Astrocyte (in vitro differentiated cells and primary cell): ENCODE measurements around the gene FTO. TPM values are rescaled to one million over a fixed set of nuclear protein-coding genes. Genes with fewer than 3 reads are reported as not detected.

Experiments
- DNase-seq: peaks from one replicate; pipeline ENCODE4 v3.0.0-alpha.2; 2010; ENCODE audit warnings: low read depth
- FAIRE-seq: peaks from 2 replicates; lab custom pipeline; 2011; peaks lifted over from hg19 to GRCh38; lab: Jason Lieb, UNC
- H2AFZ ChIP-seq: 2 replicates; pipeline ENCODE4 v1.6.0; 2012; ENCODE audit warnings: low read depth, low read length, inconsistent platforms
- H3K27ac ChIP-seq: 2 replicates; pipeline ENCODE4 v1.5.1; 2011; ENCODE audit warnings: low read depth, low read length, inconsistent platforms
- H3K27me3 ChIP-seq: 2 replicates; pipeline ENCODE4 v1.6.0; 2011; ENCODE audit warnings: low read length, inconsistent platforms; ENCODE audit not compliant: insufficient read depth
- H3K36me3 ChIP-seq: 2 replicates; pipeline ENCODE4 v1.5.1; 2011; ENCODE audit warnings: low read length, inconsistent platforms; ENCODE audit not compliant: insufficient read depth
- H3K4me1 ChIP-seq: 2 replicates; pipeline ENCODE4 v1.5.1; 2011; ENCODE audit warnings: low read length, inconsistent platforms; ENCODE audit not compliant: insufficient read depth
- H3K4me2 ChIP-seq: 2 replicates; pipeline ENCODE4 v1.6.0; 2012; ENCODE audit warnings: low read length, inconsistent platforms
- H3K4me3 ChIP-seq: 2 replicates; pipeline ENCODE4 v1.5.1; 2011; ENCODE audit warnings: low read depth, mild to moderate bottlenecking, low read length, inconsistent platforms; ENCODE audit not compliant: insufficient read depth
- H3K79me2 ChIP-seq: 2 replicates; pipeline ENCODE4 v1.6.0; 2012; ENCODE audit warnings: mild to moderate bottlenecking, low read length, inconsistent platforms; ENCODE audit not compliant: insufficient read depth
- H3K9ac ChIP-seq: 2 replicates; pipeline ENCODE4 v1.6.0; 2012; ENCODE audit warnings: mild to moderate bottlenecking, low read length, inconsistent platforms
- H3K9me3 ChIP-seq: 2 replicates; pipeline ENCODE4 v1.5.1; 2012; ENCODE audit warnings: low read depth, mild to moderate bottlenecking, low read length, inconsistent platforms; ENCODE audit not compliant: insufficient read depth
- H4K20me1 ChIP-seq: 2 replicates; pipeline ENCODE4 v1.6.0; 2012; ENCODE audit warnings: low read length, inconsistent platforms; ENCODE audit not compliant: insufficient read depth
- H3K27ac Mint-ChIP-seq: one replicate; pipeline ENCODE4 v1.8.0; 2021; ENCODE audit warnings: mild to moderate bottlenecking, mixed read lengths; ENCODE audit not compliant: unreplicated experiment
- H3K27me3 Mint-ChIP-seq: one replicate; pipeline ENCODE4 v1.8.0; 2021; ENCODE audit warnings: low read depth, mixed read lengths; ENCODE audit not compliant: unreplicated experiment
- H3K36me3 Mint-ChIP-seq: one replicate; pipeline ENCODE4 v1.8.0; 2021; ENCODE audit warnings: low read depth, mixed read lengths; ENCODE audit not compliant: unreplicated experiment
- H3K4me1 Mint-ChIP-seq: one replicate; pipeline ENCODE4 v1.8.0; 2021; ENCODE audit warnings: low read depth, mixed read lengths; ENCODE audit not compliant: unreplicated experiment
- H3K4me3 Mint-ChIP-seq: one replicate; pipeline ENCODE4 v1.8.0; 2021; ENCODE audit warnings: mild to moderate bottlenecking, moderate library complexity, mixed read lengths; ENCODE audit not compliant: unreplicated experiment
- H3K9me3 Mint-ChIP-seq: one replicate; pipeline ENCODE4 v1.8.0; 2021; ENCODE audit warnings: mild to moderate bottlenecking, mixed read lengths; ENCODE audit not compliant: unreplicated experiment
- CTCF ChIP-seq: IDR thresholded peaks from 2 replicates; pipeline ENCODE4 v1.5.1; 2011; ENCODE audit warnings: low read depth, mild to moderate bottlenecking, inconsistent platforms, low read length, moderate library complexity; ENCODE audit not compliant: insufficient read depth
- EZH2 ChIP-seq: IDR thresholded peaks from 2 replicates; pipeline ENCODE4 v1.6.1; 2012; ENCODE audit warnings: mild to moderate bottlenecking, low read length, inconsistent platforms; ENCODE audit not compliant: insufficient read depth
- total RNA-seq: library from RNA; stranded (reverse); gene quantifications from 2 replicates; pipeline ENCODE4 v1.2.1, GENCODE V29; 2021

Gene FTO
- total RNA-seq, 1 donor from 2014 or later: 73.1 TPM

- H4K20me1 ChIP-seq: no peaks in the 10 kb centered on the region
- TF ChIP-seq EZH2 (no peak), CTCF (no peak)
- Mint-ChIP-seq H3K4me3 (no peak overlapping the region), H3K9me3 (peaks cover 3% of the 10 kb centered on the region), H3K27me3 (peaks cover 5% of the 10 kb centered on the region), H3K36me3 (peaks cover 2% of the 10 kb centered on the region), H3K4me1 (peaks cover under 1% of the 10 kb centered on the region), H3K27ac (no peak overlapping the region)
- H3K4me3 ChIP-seq: no peak overlapping the region
- no peak overlapping the region for H3K9ac ChIP-seq
- H3K27me3 ChIP-seq: no peaks in the 10 kb centered on the region
- FAIRE-seq (no peak), DNase-seq (peak; percentile 19)
- H3K27ac ChIP-seq: no peak overlapping the region
- H3K9me3 ChIP-seq: no peaks in the 10 kb centered on the region
- no peaks in the 10 kb centered on the region for H3K36me3 ChIP-seq
- H3K79me2 ChIP-seq: no peaks in the 10 kb centered on the region
- H3K4me2 ChIP-seq: no peak overlapping the region
- no peaks in the 10 kb centered on the region for H3K4me1 ChIP-seq
- no peak overlapping the region for H2AFZ ChIP-seq
Observed at GRCh38 chr16:54123766-54124165, 419.8 kb downstream of the FTO start.

GRCh38 chr16:54125751-54126655, 422.0 kb downstream of the FTO start:
- Histone ChIP-seq H3K79me2 (no peaks in the 10 kb centered on the region), H3K4me2 (no peak overlapping the region), H2AFZ (no peak overlapping the region), H3K36me3 (no peaks in the 10 kb centered on the region), H3K9ac (no peak overlapping the region), H3K27ac (no peak overlapping the region), H3K4me1 (no peaks in the 10 kb centered on the region), H4K20me1 (no peaks in the 10 kb centered on the region), H3K4me3 (no peak overlapping the region), H3K27me3 (no peaks in the 10 kb centered on the region), H3K9me3 (no peaks in the 10 kb centered on the region)
- no peak for DNase-seq
- TF ChIP-seq CTCF: no peak
- no peak for TF ChIP-seq EZH2
- peaks cover 5% of the 10 kb centered on the region for H3K27me3 Mint-ChIP-seq
- no peak overlapping the region for H3K27ac Mint-ChIP-seq
- no peaks in the 10 kb centered on the region for H3K36me3 Mint-ChIP-seq
- peaks cover 2% of the 10 kb centered on the region for H3K9me3 Mint-ChIP-seq
- H3K4me3 Mint-ChIP-seq: no peak overlapping the region
- FAIRE-seq: no peak
- peaks cover 4% of the 10 kb centered on the region for H3K4me1 Mint-ChIP-seq

- Histone ChIP-seq H3K36me3 (no peaks in the 10 kb centered on the region), H2AFZ (no peak overlapping the region), H3K27me3 (no peaks in the 10 kb centered on the region), H3K27ac (no peak overlapping the region), H3K9me3 (no peaks in the 10 kb centered on the region), H3K4me2 (no peak overlapping the region), H3K4me1 (no peaks in the 10 kb centered on the region), H4K20me1 (no peaks in the 10 kb centered on the region), H3K79me2 (no peaks in the 10 kb centered on the region), H3K4me3 (no peak overlapping the region), H3K9ac (no peak overlapping the region)
- DNase-seq (no peak), FAIRE-seq (no peak)
- Mint-ChIP-seq H3K4me3 (no peak overlapping the region), H3K27ac (no peak overlapping the region), H3K9me3 (peaks cover 4% of the 10 kb centered on the region), H3K27me3 (peaks cover 8% of the 10 kb centered on the region), H3K36me3 (no peaks in the 10 kb centered on the region), H3K4me1 (peaks cover 4% of the 10 kb centered on the region)
- no peak for TF ChIP-seq CTCF
- TF ChIP-seq EZH2: no peak
Observed at GRCh38 chr16:54126907-54127306, 423.0 kb downstream of the FTO start.
